Inflammatory macrophage treated with lipopolysaccharide for 4 hours (primary cell): ENCODE data around the gene CCDC71.

Source experiments
- DNase-seq: peaks from one replicate; pipeline ENCODE4 v3.0.0-alpha.2; 2020

The CCDC71 gene

DNA sequence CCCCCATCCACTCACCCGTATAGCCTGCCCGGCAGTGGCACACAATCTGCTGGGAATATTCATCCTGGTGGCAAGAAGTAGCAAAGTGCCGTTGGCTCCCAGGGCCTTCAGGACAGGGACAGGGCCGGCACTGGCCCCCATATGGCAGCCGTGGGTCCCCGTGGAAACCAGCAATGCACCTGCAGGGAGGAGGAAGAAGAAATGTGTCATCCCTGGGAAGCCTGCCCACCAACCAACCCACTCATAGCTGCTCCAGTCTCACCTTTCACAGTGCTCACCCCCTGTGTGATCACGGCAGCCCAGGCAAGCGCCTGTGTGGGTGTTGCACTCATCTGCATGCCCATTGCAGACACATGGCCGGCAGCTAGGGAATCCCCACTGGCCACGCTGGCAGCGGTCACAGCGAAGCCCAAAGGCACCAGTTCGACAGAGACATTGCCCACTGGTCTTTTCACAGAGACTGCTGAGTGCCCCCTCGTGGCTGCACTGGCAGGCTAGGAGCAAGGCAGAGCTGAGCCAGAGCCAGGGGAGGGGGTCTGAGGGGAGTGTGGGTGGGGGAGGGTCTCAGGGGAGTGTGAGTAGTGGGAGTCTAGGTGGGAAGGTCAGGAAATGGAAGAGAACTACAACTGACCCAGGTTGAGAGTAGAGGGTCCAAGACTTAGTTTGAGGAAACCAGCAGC, 41.0 kb downstream of the CCDC71 start:
- DNase-seq, result no peak

DNA sequence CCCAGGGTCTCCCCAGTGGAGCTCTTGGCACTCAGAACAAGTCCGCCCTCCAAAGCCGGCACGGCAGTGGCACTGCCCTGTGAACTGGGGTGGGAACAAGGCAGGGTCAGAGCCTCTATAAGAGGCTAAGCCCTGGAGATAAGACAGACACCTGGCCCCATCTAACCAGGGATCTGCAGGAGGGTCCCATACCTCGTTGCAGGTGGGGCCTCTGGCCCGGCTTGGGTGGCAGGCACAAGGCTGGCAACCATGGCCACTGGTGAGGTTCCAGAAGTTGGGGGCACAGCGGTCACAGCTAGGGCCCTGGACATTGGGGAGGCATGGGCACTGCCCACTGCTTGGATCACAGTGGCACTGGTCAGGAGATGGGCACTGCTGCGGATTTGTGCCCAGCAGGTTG, 41.9 kb downstream of the CCDC71 start:
- DNase-seq, result no peak

DNA sequence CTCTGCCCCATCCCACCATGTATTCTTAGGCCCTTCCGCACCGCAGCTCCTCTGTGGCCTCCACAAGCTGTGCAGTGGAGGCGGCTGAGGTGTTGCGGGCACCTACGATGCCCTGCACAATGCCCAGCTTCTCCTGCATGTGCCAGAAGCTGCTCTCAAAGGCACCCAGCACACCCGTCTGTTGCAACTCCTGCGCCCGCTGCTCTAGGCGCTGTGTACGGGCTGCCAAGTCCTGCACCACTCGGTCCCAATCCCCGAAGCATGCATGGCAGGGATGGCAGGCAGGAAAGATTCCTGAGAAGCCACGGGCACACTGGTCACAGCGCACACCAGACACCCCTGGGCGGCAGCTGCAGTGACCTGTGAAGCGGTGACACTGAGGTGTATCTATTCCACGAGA, 42.4 kb downstream of the CCDC71 start:
- no peak for DNase-seq

DNA sequence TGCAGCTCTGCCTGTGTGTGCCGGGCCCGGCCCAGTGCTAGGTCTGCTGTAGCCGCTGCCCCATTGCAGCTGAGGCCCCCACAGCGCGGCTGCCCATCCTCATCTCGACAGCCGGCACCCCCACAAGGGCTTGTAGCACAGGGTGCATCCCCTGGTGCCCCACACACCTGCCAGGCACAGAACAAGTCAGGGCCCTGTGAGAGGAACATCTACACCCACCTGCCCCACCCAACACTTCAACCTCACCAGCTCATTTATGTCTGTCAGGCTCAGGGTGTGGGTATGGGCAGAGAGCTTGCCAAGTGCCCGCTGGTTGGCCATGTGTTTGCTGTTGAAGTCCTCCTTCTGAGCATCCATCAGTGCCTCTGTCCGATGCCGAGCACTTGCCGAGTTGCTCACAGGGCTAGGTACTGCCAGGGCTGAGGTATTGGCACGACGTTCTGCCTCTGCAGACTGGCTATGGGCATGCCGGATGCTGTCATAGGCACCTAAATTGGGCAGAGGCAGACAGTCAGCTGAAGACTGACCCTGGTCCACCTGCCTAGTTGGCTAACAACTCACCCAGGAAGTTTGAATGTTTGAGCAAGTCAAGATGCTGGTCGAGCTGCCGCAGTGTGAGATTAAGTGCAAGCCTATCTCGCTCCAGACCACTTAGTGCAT, 43.1 kb downstream of the CCDC71 start:
- DNase-seq, result no peak

DNA sequence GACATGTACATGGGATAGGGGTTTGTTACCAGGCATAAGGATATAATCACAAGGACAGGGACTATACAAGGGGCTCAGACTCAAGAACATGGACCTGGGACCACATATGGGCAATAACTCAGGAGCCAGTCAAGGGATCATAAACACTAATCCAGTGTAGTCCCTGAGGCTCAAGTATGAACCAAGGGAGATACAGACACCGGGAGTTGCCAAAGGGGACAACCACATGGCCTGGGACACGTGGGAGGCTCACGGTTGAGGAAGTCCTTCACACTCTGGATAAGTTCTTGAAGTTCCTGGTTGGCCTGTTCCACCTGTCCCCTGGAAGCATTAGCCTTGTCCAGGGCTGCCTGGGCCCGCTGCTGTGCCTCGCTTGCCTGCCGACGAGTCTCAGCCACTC, 43.7 kb downstream of the CCDC71 start:
- peak; percentile 13 for DNase-seq

DNA sequence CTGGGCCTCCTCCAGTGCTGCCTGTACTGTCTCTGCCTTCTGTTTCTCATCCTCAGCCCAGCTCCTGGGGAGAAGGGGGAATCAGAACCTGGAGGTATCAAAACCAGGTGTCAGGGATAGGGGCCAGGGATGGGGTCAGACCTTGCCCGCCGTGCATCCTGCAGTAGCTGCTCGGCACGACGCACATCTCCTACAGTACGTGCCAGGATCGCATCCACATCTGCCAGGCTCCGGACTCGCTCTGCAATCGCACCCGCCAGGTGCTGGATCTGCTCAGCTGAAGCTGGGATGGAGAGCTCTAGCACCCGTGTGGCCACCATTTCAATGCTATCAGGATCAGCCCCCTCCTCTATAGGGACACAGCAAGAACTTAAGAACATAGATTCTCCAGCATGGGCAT, 44.1 kb downstream of the CCDC71 start:
- no peak for DNase-seq

DNA sequence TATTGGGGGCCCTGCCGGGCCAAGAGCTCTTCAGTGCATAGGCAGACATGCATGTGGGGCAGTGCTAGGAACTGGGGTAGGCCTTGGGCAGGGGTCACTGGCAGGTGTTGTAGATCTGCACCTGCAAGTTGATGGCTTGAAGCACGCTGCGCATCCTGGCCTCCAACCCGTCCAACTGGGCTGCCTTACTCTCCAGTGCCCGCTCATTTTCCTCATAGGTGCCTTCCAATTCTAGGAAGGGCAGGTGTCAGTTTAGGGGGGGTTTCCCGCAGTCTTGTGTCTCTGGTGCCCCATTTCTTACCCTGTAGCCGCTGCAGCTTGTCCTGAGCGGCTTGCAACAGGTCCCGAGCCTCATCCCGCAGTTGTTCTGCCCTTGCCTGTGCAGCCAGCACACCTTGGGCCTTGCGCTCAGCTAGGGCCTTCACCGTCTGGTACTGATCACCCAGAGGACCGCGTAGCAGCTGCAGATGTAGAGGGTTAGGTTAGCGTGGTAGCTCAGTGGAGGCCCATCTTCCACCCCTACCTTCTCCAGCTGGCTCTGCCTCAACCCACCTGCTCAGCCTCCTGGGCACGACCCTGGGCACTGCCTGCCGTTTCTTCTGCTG, 44.9 kb downstream of the CCDC71 start:
- DNase-seq, result no peak

DNA sequence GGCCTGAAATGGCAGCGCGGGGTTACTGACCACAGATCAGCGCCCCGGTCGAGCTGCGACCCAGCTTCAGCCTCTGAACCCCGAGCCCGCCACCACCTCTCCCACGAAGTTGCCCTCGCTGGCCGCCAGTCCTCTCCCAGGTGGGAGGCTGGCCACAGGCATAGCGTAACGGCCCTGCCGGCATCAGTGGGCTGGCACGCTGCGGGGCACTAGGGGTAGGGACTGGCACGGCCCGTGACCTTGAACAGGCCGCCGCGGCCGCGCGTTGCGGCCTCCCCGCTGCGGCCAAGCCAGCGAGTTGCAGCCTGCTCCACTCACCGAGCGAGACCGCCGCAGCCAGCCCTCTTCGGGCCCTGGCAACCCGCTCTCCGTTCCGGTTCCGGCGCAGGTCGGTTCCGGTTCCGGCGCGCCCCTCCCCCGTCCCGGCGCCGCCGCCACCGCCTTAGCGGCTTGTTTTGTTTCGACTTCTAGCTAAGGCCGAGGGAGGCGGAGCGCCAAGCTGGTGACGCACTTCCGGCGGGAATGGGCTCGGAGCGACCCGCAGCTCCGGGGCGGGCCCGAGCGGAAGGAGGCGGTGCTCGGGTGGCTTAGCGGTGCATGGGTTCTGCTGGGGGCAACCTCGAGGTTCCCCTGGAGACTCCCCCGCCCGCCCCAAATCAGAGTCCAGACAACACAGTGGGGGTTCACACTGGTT, 45.5 kb downstream of the CCDC71 start, which contains the start of gene USP19:
Gene USP19, minus strand, starts transcription at position 386 of the 694 bp plus-strand sequence. CDS start 1,678 bp downstream, outside the sequence.
- DNase-seq, result peak; percentile 96

DNA sequence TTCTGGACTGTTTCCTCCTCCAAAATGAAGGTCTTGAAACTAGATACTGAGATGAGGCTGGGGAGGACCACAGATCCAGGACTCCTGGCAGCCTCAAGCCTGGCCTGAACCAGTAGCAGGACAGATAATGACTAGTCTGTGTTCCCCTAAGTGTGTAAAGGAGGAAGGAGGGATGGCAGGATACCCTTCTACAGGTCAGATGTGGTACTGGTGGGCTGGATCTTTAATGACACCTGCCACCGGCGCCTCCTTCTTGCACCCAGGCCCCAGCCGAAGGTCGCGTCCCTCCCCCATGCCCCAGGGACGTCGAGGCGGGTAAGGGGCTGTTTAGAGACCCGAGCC, 46.1 kb downstream of the CCDC71 start:
- DNase-seq, result peak; percentile 18

DNA sequence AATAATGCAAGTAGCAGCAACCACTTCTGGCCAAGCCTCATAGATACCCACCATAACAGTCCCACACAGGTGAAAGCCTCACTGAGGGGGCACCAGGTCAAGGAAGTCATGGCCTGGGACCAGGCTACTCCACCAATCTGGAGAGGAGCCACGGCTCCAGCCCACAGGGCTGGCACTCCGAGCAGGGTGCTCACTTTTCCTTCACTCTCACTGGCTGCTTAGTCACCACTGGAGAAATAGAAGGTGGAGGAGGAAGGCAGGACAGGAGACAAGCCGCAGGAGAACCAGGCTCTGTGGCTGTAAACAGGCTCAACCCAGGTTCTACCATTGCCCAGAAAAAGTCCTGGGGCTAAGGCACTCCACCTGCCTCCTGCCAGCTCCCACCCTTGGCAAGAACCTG, 46.7 kb downstream of the CCDC71 start:
- no peak for DNase-seq

DNA sequence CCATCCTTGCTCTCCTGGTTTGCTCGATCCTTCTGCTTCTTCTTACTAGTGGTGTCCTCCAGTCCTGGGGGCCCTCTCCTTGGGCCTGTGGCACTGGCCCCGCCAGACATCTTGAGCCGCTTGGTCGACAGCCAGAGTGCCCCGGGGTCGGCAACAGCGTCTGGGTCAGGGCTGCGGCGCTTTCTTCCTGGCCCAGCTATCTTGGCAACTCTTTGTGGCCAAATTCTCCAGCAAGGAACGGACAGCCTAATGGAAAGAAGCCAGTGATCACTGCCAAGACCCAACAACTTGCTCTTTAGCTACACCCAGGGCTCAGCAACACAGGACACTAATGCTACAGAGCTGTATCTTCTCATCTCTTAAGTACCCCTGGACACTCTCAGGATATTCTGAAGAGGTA, 47.1 kb downstream of the CCDC71 start:
- DNase-seq, result no peak
